ENCODE results near the gene C12orf57. TPM values are rescaled to one million over a fixed set of nuclear protein-coding genes. Genes with fewer than 3 reads are reported as not detected.
A peak's percentile ranks its signal among the peaks of the same experiment; 100 is the strongest.

C12orf57 gene
- total and polyA plus RNA-seq, 2 of the 13 experiments (the other 11 are each of a cell fraction or from before 2014, with no cell fraction given), result 84.0 to 287 TPM

GRCh38 chr12:6944381-6945186 lies 762 bp downstream of the C12orf57 start (continued):
- TF ChIP-seq ZNF225 (CRISPR knock-in tag; IDR thresholded peaks at IDR 0.05) (peak; percentile 67; the same call in 1 of the 2 replicates), ERF (CRISPR knock-in tag; IDR thresholded peaks at IDR 0.05) (peak; percentile 58), ZNF773 (CRISPR knock-in tag; IDR thresholded peaks at IDR 0.05; ENCODE audit: borderline replicate concordance) (peak; percentile 62; the same call in 1 of the 2 replicates), ZNF746 (CRISPR knock-in tag; IDR thresholded peaks at IDR 0.05) (peak; percentile 65; the same call in 1 of the 2 replicates), NR2F6 (IDR thresholded peaks at IDR 0.05) (no peak), NR2F6 (CRISPR knock-in tag; IDR thresholded peaks at IDR 0.05) (peak; percentile 60; the same call in 1 of the 2 replicates), ZBED4 (CRISPR knock-in tag; IDR thresholded peaks at IDR 0.05; ENCODE audit: borderline replicate concordance) (peak; percentile 98), ZFAT (CRISPR knock-in tag; conservative IDR thresholded peaks at IDR 0.05) (no peak), HDAC1 (CRISPR knock-in tag; IDR thresholded peaks at IDR 0.05) (peak; percentile 77), KDM4B (CRISPR knock-in tag; IDR thresholded peaks at IDR 0.05) (peak; percentile 44; the same call in 1 of the 2 replicates), ZNF362 (CRISPR knock-in tag; IDR thresholded peaks at IDR 0.05; ENCODE audit: borderline replicate concordance) (peak; percentile 17; the same call in 1 of the 2 replicates), SP140L (CRISPR knock-in tag; IDR thresholded peaks at IDR 0.05; ENCODE audit: borderline replicate concordance) (no peak), NKX3-1 (CRISPR knock-in tag; IDR thresholded peaks at IDR 0.05) (peak; percentile 81; the same call in 1 of the 2 replicates), SP1 (IDR thresholded peaks at IDR 0.05) (no peak), SP1 (CRISPR knock-in tag; IDR thresholded peaks at IDR 0.05) (peak; percentile 44; the same call in 1 of the 2 replicates), ZNF12 (CRISPR knock-in tag; IDR thresholded peaks at IDR 0.05) (0 out of 2 replicates have a peak, but pooled peaks have one; percentile 54), HNRNPLL (IDR thresholded peaks at IDR 0.05; ENCODE audit: low read depth, low read length, poor library complexity, severe bottlenecking) (peak; percentile 61), HNF1B (CRISPR knock-in tag; IDR thresholded peaks at IDR 0.05) (peak; percentile 82; the same call in 1 of the 2 replicates), ZNF598 (CRISPR knock-in tag; IDR thresholded peaks at IDR 0.05; ENCODE audit: borderline replicate concordance) (peak; percentile 82; the same call in 1 of the 2 replicates), GMEB1 (CRISPR knock-in tag; IDR thresholded peaks at IDR 0.05; ENCODE audit: borderline replicate concordance) (no peak; the same call in 1 of the 2 replicates), ELF3 (CRISPR knock-in tag; IDR thresholded peaks at IDR 0.05) (peak; percentile 44; the same call in 1 of the 2 replicates), ZNF616 (CRISPR knock-in tag; IDR thresholded peaks at IDR 0.05; ENCODE audit: low read depth) (no peak)
